CD4-positive, CD25-positive, alpha-beta regulatory T cell (primary cell): ENCODE data around the gene PLXND1. TPM values are rescaled to one million over a fixed set of nuclear protein-coding genes. Genes with fewer than 3 reads are reported as not detected.
A peak's percentile ranks its signal among the peaks of the same experiment; 100 is the strongest.
"Not testable (repeated sequence)": the region's sequence is repeated elsewhere in the genome, so short reads cannot be mapped to it uniquely, and the experiment has no call there.

ENCODE experiments used
- ATAC-seq, 2 donors: fragments of 150-1000 bp; cut with Tn5 transposase; one replicate each; pipeline ENCODE4 v1.10.0; 2021; ENCODE audit warnings: low read depth in 2 of 2, moderate number of reproducible peaks in 2 of 2, moderate library complexity in 1 of 2
- DNase-seq, 3 donors: peaks; one replicate each; pipeline versions ENCODE4 v3.0.0 to v3.0.0-alpha.2; 2012 to 2022; ENCODE audit warnings: mixed read lengths in 1 of 3
- H3K27ac ChIP-seq: one replicate; pipeline ENCODE4 v1.7.0; 2013; ENCODE audit warnings: mild to moderate bottlenecking, low read length; ENCODE audit not compliant: insufficient read depth, poor library complexity, severe bottlenecking
- H3K27me3 ChIP-seq: one replicate; pipeline ENCODE4 v1.7.0; 2013; ENCODE audit warnings: low read length; ENCODE audit not compliant: control insufficient read depth, insufficient read depth
- H3K36me3 ChIP-seq: one replicate; pipeline ENCODE4 v1.7.0; 2013; ENCODE audit warnings: mild to moderate bottlenecking, low read length, moderate library complexity; ENCODE audit not compliant: control insufficient read depth, insufficient read depth
- H3K4me1 ChIP-seq: 2 replicates; pipeline ENCODE4 v1.7.0; 2013; ENCODE audit warnings: mild to moderate bottlenecking, low read length; ENCODE audit not compliant: insufficient read depth, control insufficient read depth, poor library complexity, severe bottlenecking
- H3K4me3 ChIP-seq: one replicate; pipeline ENCODE4 v1.7.0; 2013; ENCODE audit warnings: low read depth, mild to moderate bottlenecking, low read length, moderate library complexity
- H3K9me3 ChIP-seq, 2 experiments: 1 replicate in 1 of 2; 2 replicates in 1 of 2; pipeline ENCODE4 v1.7.0; 2013; ENCODE audit warnings: low read length in 2 of 2, mild to moderate bottlenecking in 1 of 2, moderate library complexity in 1 of 2; ENCODE audit not compliant: control insufficient read depth in 2 of 2
- H3K27ac Mint-ChIP-seq, 3 donors: one replicate each; pipeline ENCODE4 v1.8.0; 2020 to 2022; ENCODE audit warnings: mild to moderate bottlenecking in 3 of 3, mixed read lengths in 3 of 3, moderate library complexity in 2 of 3
- H3K27me3 Mint-ChIP-seq: one replicate; pipeline ENCODE4 v1.8.0; 2022; ENCODE audit warnings: mild to moderate bottlenecking, mixed read lengths
- H3K36me3 Mint-ChIP-seq: one replicate; pipeline ENCODE4 v1.8.0; 2020; ENCODE audit warnings: mixed read lengths
- H3K4me1 Mint-ChIP-seq, 4 donors: one replicate each; pipeline ENCODE4 v1.8.0; 2020 to 2022; ENCODE audit warnings: mixed read lengths in 4 of 4, mild to moderate bottlenecking in 1 of 4
- H3K4me3 Mint-ChIP-seq, 4 donors: one replicate each; pipeline ENCODE4 v1.8.0; 2020 to 2022; ENCODE audit warnings: mild to moderate bottlenecking in 4 of 4, mixed read lengths in 4 of 4, moderate library complexity in 3 of 4
- H3K9me3 Mint-ChIP-seq, 7 donors: one replicate each; pipeline ENCODE4 v1.8.0; 2020 to 2022; ENCODE audit warnings: mixed read lengths in 7 of 7, mild to moderate bottlenecking in 3 of 7, moderate library complexity in 2 of 7
- polyA plus RNA-seq, 4 donors: library from polyadenylated mRNA; unstranded; fragments of 300-500 nt; fragmentation: Illumina TruSeq; gene quantifications; one replicate each; pipeline ENCODE4 v1.2.3, GENCODE V29; 2021
- total RNA-seq: library from RNA; stranded (reverse); gene quantifications from one replicate; pipeline ENCODE4 v1.2.3, GENCODE V29; 2022

Gene PLXND1
- total and polyA plus RNA-seq, 5 donors from 2014 or later = 0.48 to 11.3 (median 0.83) TPM; not detected in 1

DNA sequence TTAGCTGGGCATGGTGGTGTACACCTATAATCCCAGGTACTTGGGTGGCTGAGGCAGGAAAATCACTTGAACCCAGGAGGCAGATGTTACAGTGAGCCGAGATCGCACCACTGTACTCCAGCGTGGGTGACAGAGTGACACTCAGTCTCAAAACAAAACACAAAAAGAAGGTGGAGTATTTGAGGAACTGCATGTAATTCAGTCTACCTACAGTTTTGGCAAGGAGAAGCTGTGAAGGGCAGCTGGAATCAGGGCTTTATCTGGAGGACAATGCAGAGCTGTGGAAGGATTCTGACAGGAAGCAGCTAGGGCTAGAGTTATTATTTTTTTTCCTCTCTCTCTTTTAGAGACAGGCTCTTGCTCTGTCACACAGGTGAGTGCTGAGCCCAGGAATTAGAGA, 56.7 kb downstream of the PLXND1 start:
- Mint-ChIP-seq H3K4me3 (no peak overlapping the region), H3K27me3 (peaks cover 9% of the 10 kb centered on the region), H3K4me1 (peaks cover 0 to 7% (median 4%) of the 10 kb centered on the region in 4 donors), H3K9me3 (no peaks in the 10 kb centered on the region), H3K27ac (no peak overlapping the region), H3K36me3 (no peaks in the 10 kb centered on the region)
- H3K27me3 ChIP-seq = no peaks in the 10 kb centered on the region
- DNase-seq (no peak), ATAC-seq (no peak)
- H3K9me3 ChIP-seq = no peaks in the 10 kb centered on the region
- no peaks in the 10 kb centered on the region for H3K4me1 ChIP-seq
- H3K27ac ChIP-seq = no peak overlapping the region
- no peak overlapping the region for H3K4me3 ChIP-seq
- no peaks in the 10 kb centered on the region for H3K36me3 ChIP-seq

DNA sequence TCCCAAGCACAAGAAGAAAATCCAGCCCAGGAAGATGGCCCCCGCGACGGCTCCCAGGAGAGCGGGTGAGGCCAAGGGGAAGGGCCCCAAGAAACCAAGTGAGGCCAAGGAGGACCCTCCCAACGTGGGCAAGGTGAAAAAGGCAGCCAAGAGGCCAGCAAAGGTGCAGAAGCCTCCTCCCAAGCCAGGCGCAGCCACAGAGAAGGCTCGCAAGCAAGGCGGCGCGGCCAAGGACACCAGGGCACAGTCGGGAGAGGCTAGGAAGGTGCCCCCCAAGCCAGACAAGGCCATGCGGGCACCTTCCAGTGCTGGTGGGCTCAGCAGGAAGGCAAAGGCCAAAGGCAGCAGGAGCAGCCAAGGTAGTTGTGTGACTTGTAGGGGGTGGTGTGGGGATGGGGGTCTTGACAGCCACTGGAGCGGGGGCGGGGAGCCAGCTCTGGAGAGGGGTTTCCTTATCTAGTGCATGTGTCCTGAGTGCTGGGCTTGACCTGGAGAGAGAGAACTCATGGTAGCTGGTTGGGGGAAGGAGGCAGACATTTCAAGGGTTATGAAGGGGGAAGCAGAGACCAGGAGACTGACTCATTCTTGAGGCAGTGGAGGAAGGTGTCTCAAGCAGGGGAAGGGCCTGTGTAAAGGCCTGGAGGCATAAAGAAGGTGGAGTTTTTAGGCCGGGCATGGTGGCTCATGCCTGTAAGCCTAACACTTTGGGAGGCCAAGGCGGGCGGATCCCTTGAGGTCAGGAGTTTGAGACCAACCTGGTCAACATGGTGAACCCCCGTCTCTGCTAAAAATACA, 57.3 kb downstream of the PLXND1 start:
- no peak overlapping the region for H3K27ac ChIP-seq
- H3K36me3 ChIP-seq = no peaks in the 10 kb centered on the region
- DNase-seq (no peak), ATAC-seq (no peak)
- no peaks in the 10 kb centered on the region for H3K9me3 ChIP-seq
- peaks cover 9% of the 10 kb centered on the region for H3K27me3 Mint-ChIP-seq
- H3K36me3 Mint-ChIP-seq = no peaks in the 10 kb centered on the region
- H3K4me1 ChIP-seq = no peaks in the 10 kb centered on the region
- no peaks in the 10 kb centered on the region for H3K27me3 ChIP-seq
- no peak overlapping the region for H3K4me3 ChIP-seq
- H3K27ac Mint-ChIP-seq = no peak overlapping the region
- no peaks in the 10 kb centered on the region for H3K9me3 Mint-ChIP-seq
- H3K4me3 Mint-ChIP-seq = no peak overlapping the region
- peaks cover 0 to 4% (median 3%) of the 10 kb centered on the region in 4 donors for H3K4me1 Mint-ChIP-seq

DNA sequence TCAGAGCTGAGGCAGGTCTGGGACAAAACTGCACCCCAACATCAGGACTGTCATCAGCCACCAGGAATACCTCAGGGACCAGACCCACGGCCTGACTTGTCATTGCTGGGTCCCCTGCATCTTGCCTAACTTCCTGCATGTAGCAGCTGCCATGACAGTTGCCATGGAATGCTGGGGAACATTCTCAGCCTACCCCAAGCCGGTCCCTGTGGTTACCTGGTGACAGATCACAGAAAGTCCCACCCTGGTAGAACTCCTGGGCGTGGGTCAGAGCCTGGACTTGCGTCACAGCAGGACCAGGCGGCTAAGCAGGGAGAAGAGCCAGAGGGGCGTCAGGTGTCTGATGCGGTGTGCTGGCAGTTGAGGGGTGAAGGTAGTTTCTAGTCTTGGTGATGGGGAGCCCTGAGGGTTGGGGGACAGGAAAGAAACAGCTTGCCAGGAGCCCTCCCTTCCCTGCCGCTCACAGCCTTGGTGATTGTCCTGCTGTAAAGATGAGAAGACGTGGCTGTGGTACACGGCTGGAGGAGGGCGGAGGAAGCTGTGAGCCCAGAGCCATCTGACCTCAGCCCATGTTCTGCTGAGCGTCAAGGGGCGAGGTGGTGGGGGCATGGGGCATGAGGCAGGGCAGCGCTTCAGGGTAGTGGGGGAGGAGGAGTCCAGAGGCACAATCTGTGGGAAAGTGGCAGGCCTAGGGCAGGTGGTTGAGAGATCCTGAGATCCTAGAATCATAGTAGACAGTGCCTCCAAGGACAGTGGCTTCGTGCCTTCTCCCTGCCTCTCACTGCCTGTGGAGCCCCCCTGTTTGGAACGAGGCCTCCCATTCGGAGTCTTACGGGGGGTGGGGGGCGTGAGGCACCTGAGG, 58.1 kb downstream of the PLXND1 start:
- H3K4me1 Mint-ChIP-seq = no peaks in the 10 kb centered on the region

DNA sequence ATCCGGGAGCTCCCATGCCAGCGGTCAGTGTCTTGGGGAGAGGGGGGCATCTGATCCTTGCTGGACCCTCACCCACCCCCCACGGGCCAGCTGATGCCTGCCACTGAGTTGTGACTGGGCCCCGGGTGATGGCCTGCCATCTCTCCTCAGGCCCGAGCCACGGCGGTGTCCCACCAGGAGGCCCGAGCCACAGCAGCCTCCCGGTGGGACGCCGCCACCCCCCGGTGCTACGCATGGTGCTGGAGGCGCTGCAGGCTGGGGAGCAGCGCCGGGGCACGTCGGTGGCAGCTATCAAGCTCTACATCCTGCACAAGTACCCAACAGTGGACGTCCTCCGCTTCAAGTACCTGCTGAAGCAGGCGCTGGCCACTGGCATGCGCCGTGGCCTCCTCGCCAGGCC, 59.2 kb downstream of the PLXND1 start:
- no peaks in the 10 kb centered on the region for H3K4me1 ChIP-seq
- H3K4me3 Mint-ChIP-seq = no peak overlapping the region
- no peaks in the 10 kb centered on the region for H3K4me1 Mint-ChIP-seq
- DNase-seq (no peak), ATAC-seq (no peak)
- H3K36me3 ChIP-seq = no peaks in the 10 kb centered on the region
- no peak overlapping the region for H3K27ac Mint-ChIP-seq
- H3K27me3 Mint-ChIP-seq = no peaks in the 10 kb centered on the region
- H3K9me3 Mint-ChIP-seq = no peaks in the 10 kb centered on the region
- H3K36me3 Mint-ChIP-seq = no peaks in the 10 kb centered on the region
- no peaks in the 10 kb centered on the region for H3K27me3 ChIP-seq
- no peaks in the 10 kb centered on the region for H3K9me3 ChIP-seq
- no peak overlapping the region for H3K27ac ChIP-seq
- H3K4me3 ChIP-seq = no peak overlapping the region

More for the DNA sequence above, 58.1 kb downstream of the PLXND1 start:
- no peaks in the 10 kb centered on the region for H3K9me3 ChIP-seq
- no peaks in the 10 kb centered on the region for H3K36me3 Mint-ChIP-seq
- H3K4me3 Mint-ChIP-seq = no peak overlapping the region
- H3K27me3 ChIP-seq = no peaks in the 10 kb centered on the region
- ATAC-seq = no peak
- no peaks in the 10 kb centered on the region for H3K9me3 Mint-ChIP-seq
- H3K4me3 ChIP-seq = no peak overlapping the region
- no peak overlapping the region for H3K27ac ChIP-seq
- peaks cover under 1% of the 10 kb centered on the region for H3K27me3 Mint-ChIP-seq
- H3K36me3 ChIP-seq = no peaks in the 10 kb centered on the region
- DNase-seq = no peak
- no peak overlapping the region for H3K27ac Mint-ChIP-seq
- no peaks in the 10 kb centered on the region for H3K4me1 ChIP-seq

DNA sequence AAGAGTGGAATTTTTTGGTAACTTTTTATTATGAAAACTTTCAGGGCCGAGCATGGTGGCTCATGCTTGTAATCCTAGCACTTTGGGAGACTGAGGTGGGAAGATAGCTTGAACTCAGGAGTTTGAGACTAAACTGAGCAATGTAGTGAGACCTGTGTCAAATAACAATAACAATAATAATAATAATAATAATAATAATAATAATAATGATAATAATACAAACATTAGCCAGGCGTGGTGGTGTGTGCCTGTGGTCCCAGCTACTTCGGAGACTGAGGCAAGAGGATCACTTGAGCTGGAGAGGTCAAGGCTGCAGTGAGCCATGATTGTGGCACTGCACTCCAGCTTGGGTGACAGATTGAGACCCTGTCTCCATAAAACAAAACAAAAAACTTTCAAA, 60.5 kb downstream of the PLXND1 start:
- H3K36me3 ChIP-seq, H3K4me1 ChIP-seq, H3K4me3 ChIP-seq, H3K9me3 Mint-ChIP-seq, H3K9me3 ChIP-seq, H3K27me3 Mint-ChIP-seq, H3K27me3 ChIP-seq, H3K36me3 Mint-ChIP-seq, ATAC-seq, H3K4me1 Mint-ChIP-seq, H3K4me3 Mint-ChIP-seq, H3K27ac ChIP-seq, DNase-seq, H3K27ac Mint-ChIP-seq: not testable (repeated sequence)

DNA sequence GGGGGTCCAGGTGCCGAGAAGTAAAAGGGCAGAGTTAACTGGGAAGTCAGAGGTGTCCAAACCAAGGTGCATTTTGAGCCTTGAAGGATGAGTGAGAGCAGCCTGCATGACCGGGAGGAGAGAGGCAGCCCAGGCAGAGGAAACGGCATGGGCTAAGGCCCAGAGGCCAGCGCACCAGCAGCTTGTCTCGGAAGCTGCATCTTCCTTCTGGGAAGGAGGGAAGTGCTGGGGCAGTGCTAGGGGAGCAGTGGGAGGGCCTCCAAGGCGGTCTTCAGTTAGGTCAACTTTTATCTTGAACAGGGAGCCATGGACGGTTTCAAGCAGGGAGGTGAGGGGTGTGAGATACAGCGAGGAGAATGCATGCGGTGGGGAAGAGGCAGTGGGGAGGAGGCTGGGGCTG, 62.5 kb downstream of the PLXND1 start:
- Mint-ChIP-seq H3K36me3 (no peaks in the 10 kb centered on the region), H3K4me3 (no peak overlapping the region), H3K4me1 (no peaks in the 10 kb centered on the region), H3K9me3 (no peaks in the 10 kb centered on the region), H3K27ac (peak overlapping the region in 1 of 3 donors; percentile 67), H3K27me3 (no peaks in the 10 kb centered on the region)
- no peak for DNase-seq
- Histone ChIP-seq H3K4me3 (no peak overlapping the region), H3K36me3 (no peaks in the 10 kb centered on the region), H3K4me1 (no peaks in the 10 kb centered on the region), H3K9me3 (no peaks in the 10 kb centered on the region), H3K27me3 (no peaks in the 10 kb centered on the region), H3K27ac (no peak overlapping the region)
- ATAC-seq = no peak

DNA sequence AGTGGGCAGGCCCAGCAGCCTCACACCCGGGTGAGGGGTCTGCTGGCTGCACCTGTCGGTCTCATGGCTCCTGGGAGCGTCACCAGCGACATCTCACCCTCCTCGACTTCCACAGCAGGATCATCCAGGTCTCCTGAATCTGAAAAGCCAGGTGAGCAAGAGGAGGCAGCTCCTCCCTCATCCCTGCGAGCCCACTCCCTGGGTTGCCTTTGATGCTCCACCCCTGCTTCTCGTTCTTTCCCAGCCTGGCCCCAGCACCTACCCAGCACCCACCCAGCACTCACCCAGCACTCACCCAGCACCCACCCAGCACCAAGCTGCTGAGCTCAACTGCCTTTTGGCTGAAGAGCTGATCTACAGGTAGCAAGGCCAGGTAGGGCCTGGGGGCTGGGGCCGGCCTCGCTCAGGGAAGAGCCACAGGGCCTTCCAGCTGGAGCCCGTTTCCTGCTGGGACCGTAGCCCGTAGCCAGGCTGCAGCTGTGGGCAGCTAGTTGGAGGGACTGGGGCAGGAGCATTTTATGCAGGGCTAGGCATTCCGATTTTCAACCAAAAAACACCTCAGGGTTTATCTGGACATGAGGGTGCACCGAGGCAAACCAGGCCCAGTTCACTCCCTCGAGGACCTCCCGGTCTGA, 63.2 kb downstream of the PLXND1 start, which contains the start of gene H1-8:
Gene H1-8 (plus strand): TSS at position 20 of the 635 bp plus-strand sequence. CDS start 44 bp downstream, at position 64.
- Mint-ChIP-seq H3K4me3 (no peak within 1 kb of the TSS), H3K27me3 (no peaks in the 10 kb centered on the region), H3K9me3 (no peaks in the 10 kb centered on the region), H3K36me3 (no peaks in the 10 kb centered on the region), H3K4me1 (no peaks in the 10 kb centered on the region), H3K27ac (peak within 1 kb of the TSS in 1 of 3 donors; percentile 67)
- no peak for ATAC-seq
- Histone ChIP-seq H3K9me3 (no peaks in the 10 kb centered on the region), H3K27me3 (no peaks in the 10 kb centered on the region), H3K27ac (no peak within 1 kb of the TSS), H3K36me3 (no peaks in the 10 kb centered on the region), H3K4me3 (no peak within 1 kb of the TSS), H3K4me1 (no peaks in the 10 kb centered on the region)
- no peak for DNase-seq
